ENCODE data around the gene COPG2.

GRCh38 chr7:130667593-130668257, 823 bp downstream of the COPG2 start:
- TF ChIP-seq POLR2A (IDR thresholded peaks at IDR 0.05) (no peak), CTCF (IDR thresholded peaks at IDR 0.05) (no peak)

Data from thyroid gland (tissue), 4 donors.